Endothelial cell of umbilical vein (primary cell): ENCODE data around the gene LRRC7. TPM values are rescaled to one million over a fixed set of nuclear protein-coding genes. Genes with fewer than 3 reads are reported as not detected.

Experiments
- BruUV-seq: library from RNA; stranded (reverse); fragments of 400-500 nt; replicated peaks from 2 replicates; lab custom pipeline; 2021; lab: Mats Ljungman, UMichigan
- CTCF ChIA-PET: fragments of 300-600, 350-600 bp; sonication (Branson Sonifier 250); formaldehyde crosslinking; loops from one replicate; lab custom pipeline; 2021; ENCODE audit warnings: antibody characterized with exemption, inconsistent platforms; lab: Charles Lee
- POLR2A ChIA-PET: fragments of 300-600, 350-600 bp; sonication (Branson Sonifier 250); formaldehyde crosslinking; loops from one replicate; lab custom pipeline; 2021; ENCODE audit warnings: antibody characterized with exemption, inconsistent platforms; lab: Charles Lee
- DNase-seq: peaks from one replicate; pipeline ENCODE4 v3.0.0-alpha.2; 2011; ENCODE audit warnings: low read depth, low spot score
- FAIRE-seq: peaks from 2 replicates; lab custom pipeline; 2011; peaks lifted over from hg19 to GRCh38; lab: Jason Lieb, UNC
- H2AFZ ChIP-seq: 2 replicates; pipeline ENCODE4 v1.6.0; 2012; ENCODE audit warnings: low read depth, low read length, control low read depth, inconsistent platforms
- H3K27ac ChIP-seq: 2 replicates; pipeline ENCODE4 v1.5.1; 2011; ENCODE audit warnings: low read depth, mild to moderate bottlenecking, control low read depth, low read length, moderate library complexity; ENCODE audit not compliant: insufficient read depth
- H3K27me3 ChIP-seq, 2 experiments: 2 replicates each; pipeline versions ENCODE4 v1.6.0 to v1.6.1; 2011; ENCODE audit warnings: low read length in 2 of 2, mixed read lengths in 1 of 2; ENCODE audit not compliant: control insufficient read depth in 2 of 2, insufficient read depth in 2 of 2
- H3K36me3 ChIP-seq, 2 experiments: 2 replicates in 1 of 2; 3 replicates in 1 of 2; pipeline ENCODE4 v1.5.1; 2011; ENCODE audit warnings: low read length in 2 of 2, mild to moderate bottlenecking in 1 of 2, moderate library complexity in 1 of 2; ENCODE audit not compliant: control insufficient read depth in 2 of 2, insufficient read depth in 2 of 2; ENCODE audit errors: extremely low read depth in 1 of 2
- H3K4me1 ChIP-seq: 3 replicates; pipeline ENCODE4 v1.5.1; 2011; ENCODE audit warnings: mild to moderate bottlenecking, low read length; ENCODE audit not compliant: control insufficient read depth, insufficient read depth; ENCODE audit errors: extremely low read depth
- H3K4me2 ChIP-seq: 2 replicates; pipeline ENCODE4 v1.6.1; 2011; ENCODE audit warnings: low read length, control low read depth, mixed read lengths; ENCODE audit not compliant: insufficient read depth
- H3K4me3 ChIP-seq, 3 experiments: fragments of 200-600 bp in 1 of 3; sonication (generic), shearing (Covaris generic) in 1 of 3; replicated peaks in 1 of 3; 2 replicates each; pipeline ENCODE4 v1.5.1; 2011 to 2016; ENCODE audit warnings: control low read depth in 3 of 3, low read length in 3 of 3, mild to moderate bottlenecking in 2 of 3, inconsistent platforms in 1 of 3, low read depth in 1 of 3, moderate library complexity in 1 of 3; ENCODE audit not compliant: insufficient read depth in 1 of 3
- H3K79me2 ChIP-seq: 2 replicates; pipeline ENCODE4 v1.6.0; 2012; ENCODE audit warnings: low read length, inconsistent platforms; ENCODE audit not compliant: control insufficient read depth, insufficient read depth
- H3K9ac ChIP-seq: replicated peaks from 2 replicates; pipeline ENCODE3; 2011; ENCODE audit warnings: low read length, control low read depth; ENCODE audit not compliant: insufficient read depth; ENCODE audit errors: extremely low read depth
- H3K9me1 ChIP-seq: replicated peaks from 3 replicates; pipeline ENCODE4 v1.6.0; 2011; ENCODE audit warnings: mild to moderate bottlenecking, low read length; ENCODE audit not compliant: control insufficient read depth, insufficient read depth; ENCODE audit errors: extremely low read depth
- H3K9me3 ChIP-seq: replicated peaks from 2 replicates; pipeline ENCODE4 v1.5.1; 2012; ENCODE audit warnings: low read length, inconsistent platforms; ENCODE audit not compliant: control insufficient read depth, insufficient read depth
- H4K20me1 ChIP-seq: replicated peaks from 2 replicates; pipeline ENCODE3; 2011; ENCODE audit warnings: mild to moderate bottlenecking, low read length; ENCODE audit not compliant: control insufficient read depth, insufficient read depth; ENCODE audit errors: extremely low read depth
- EZH2 ChIP-seq: IDR thresholded peaks from 2 replicates; pipeline ENCODE4 v1.6.1; 2012; ENCODE audit warnings: borderline replicate concordance, low read depth, mild to moderate bottlenecking, moderate library complexity, low read length, inconsistent platforms; ENCODE audit not compliant: severe bottlenecking
- GATA2 ChIP-seq: IDR thresholded peaks from 2 replicates; pipeline ENCODE4 v1.7.0; 2011; ENCODE audit warnings: low read depth, mild to moderate bottlenecking, moderate library complexity, mixed read lengths, low read length; ENCODE audit not compliant: insufficient read length, insufficient read depth
- JUN ChIP-seq: IDR thresholded peaks from 2 replicates; pipeline ENCODE4 v1.6.1; 2011; ENCODE audit warnings: borderline replicate concordance, low read depth; ENCODE audit not compliant: insufficient read length, insufficient read depth
- MAX ChIP-seq: IDR thresholded peaks from 2 replicates; pipeline ENCODE4 v1.6.1; 2011; ENCODE audit not compliant: insufficient read depth, insufficient read length
- MYC ChIP-seq: IDR thresholded peaks from one replicate; pipeline ENCODE4 v1.6.1; 2011; ENCODE audit warnings: mild to moderate bottlenecking, low read depth, low read length
- POLR2A ChIP-seq: IDR thresholded peaks from 2 replicates; pipeline ENCODE4 v1.6.1; 2012; ENCODE audit warnings: low read depth, mild to moderate bottlenecking, control low read depth, low read length
- POLR2AphosphoS5 ChIP-seq: IDR thresholded peaks from 2 replicates; pipeline ENCODE4 v1.6.1; 2012; ENCODE audit warnings: low read depth, mild to moderate bottlenecking, control low read depth, low read length, moderate library complexity; ENCODE audit not compliant: insufficient read depth
- dilution Hi-C: fragments of 300-500 bp; cut with MboI; formaldehyde crosslinking; loops from one replicate; pipeline ENCODE4 v1.15.0; 2019; ENCODE audit warnings: low sequenced_read_pairs; ENCODE audit not compliant: extremely low pct_ligation_motif_present
- intact Hi-C: fragments of 100-400 bp; cut with micrococcal nuclease; formaldehyde crosslinking; loops from one replicate; pipeline ENCODE4 v1.10.0; 2022
- polyA plus RNA-seq, 4 experiments: library from polyadenylated mRNA; depleted of rRNA in 3 of 4; stranded (reverse) in 3 of 4; unstranded in 1 of 4; fragments of >200 nt; gene quantifications; 2 replicates each; pipeline versions ENCODE4 v1.2.1 to v1.2.3, GENCODE V29; 2011 to 2012; ENCODE audit warnings: missing spikeins in 1 of 4
- total RNA-seq: library from RNA; stranded (reverse); gene quantifications from 2 replicates; pipeline ENCODE4 v1.2.3, GENCODE V29; 2021
- TF ChIP-seq, protein P1 (sequence below), 2 donors: IDR thresholded peaks; 1 replicate in 1 of 2; 2 replicates in 1 of 2; pipeline ENCODE4 v1.5.1; 2011; ENCODE audit warnings: low read length in 2 of 2, mild to moderate bottlenecking in 2 of 2, moderate library complexity in 2 of 2, control low read depth in 1 of 2, inconsistent platforms in 1 of 2, low read depth in 1 of 2; ENCODE audit not compliant: insufficient read depth in 1 of 2; ENCODE audit errors: extremely low read depth in 1 of 2

The LRRC7 gene
- total and polyA plus RNA-seq, 2 donors (not counting 3 experiments of a cell fraction or from before 2014, with no cell fraction given) = 0.11 to 0.58 TPM

DNA sequence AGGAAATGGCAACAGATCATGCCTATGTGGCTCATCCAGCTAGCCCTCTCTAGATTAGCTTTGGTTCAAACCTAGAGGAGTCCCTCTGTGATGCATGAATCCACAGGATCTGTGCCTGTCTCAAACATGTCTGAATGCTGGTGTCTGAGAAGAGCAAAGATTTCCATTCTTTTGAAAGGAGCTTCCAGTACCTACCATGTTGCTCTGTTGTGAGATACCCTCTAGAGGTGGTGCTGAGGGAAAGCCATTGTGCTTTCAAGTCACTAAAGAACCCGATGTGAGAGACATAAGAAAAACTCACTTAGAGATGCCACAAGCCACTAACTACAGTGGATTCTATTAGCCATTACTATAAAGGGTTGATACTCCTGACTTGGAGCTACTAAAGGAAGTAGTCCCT is 534.1 kb downstream of the LRRC7 start:
- Histone ChIP-seq H2AFZ (no peak overlapping the region), H4K20me1 (no peaks in the 10 kb centered on the region), H3K4me2 (no peak overlapping the region), H3K9ac (no peak overlapping the region), H3K9me3 (no peaks in the 10 kb centered on the region), H3K79me2 (no peaks in the 10 kb centered on the region), H3K36me3 (no peaks in the 10 kb centered on the region), H3K4me1 (no peaks in the 10 kb centered on the region), H3K27me3 (no peaks in the 10 kb centered on the region), H3K27ac (no peak overlapping the region), H3K4me3 (no peak overlapping the region), H3K9me1 (no peaks in the 10 kb centered on the region)
- ChIA-PET CTCF (no interaction called here), POLR2A (no interaction called here)
- no peak for TF ChIP-seq JUN
- TF ChIP-seq MYC = no peak
- TF ChIP-seq, protein P1, sequence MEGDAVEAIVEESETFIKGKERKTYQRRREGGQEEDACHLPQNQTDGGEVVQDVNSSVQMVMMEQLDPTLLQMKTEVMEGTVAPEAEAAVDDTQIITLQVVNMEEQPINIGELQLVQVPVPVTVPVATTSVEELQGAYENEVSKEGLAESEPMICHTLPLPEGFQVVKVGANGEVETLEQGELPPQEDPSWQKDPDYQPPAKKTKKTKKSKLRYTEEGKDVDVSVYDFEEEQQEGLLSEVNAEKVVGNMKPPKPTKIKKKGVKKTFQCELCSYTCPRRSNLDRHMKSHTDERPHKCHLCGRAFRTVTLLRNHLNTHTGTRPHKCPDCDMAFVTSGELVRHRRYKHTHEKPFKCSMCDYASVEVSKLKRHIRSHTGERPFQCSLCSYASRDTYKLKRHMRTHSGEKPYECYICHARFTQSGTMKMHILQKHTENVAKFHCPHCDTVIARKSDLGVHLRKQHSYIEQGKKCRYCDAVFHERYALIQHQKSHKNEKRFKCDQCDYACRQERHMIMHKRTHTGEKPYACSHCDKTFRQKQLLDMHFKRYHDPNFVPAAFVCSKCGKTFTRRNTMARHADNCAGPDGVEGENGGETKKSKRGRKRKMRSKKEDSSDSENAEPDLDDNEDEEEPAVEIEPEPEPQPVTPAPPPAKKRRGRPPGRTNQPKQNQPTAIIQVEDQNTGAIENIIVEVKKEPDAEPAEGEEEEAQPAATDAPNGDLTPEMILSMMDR (IDR thresholded peaks at IDR 0.05; ENCODE audit: extremely low read depth in 1 of 2, insufficient read depth in 1 of 2, low read depth in 1 of 2, low read length in 2 of 2) = no peak
- TF ChIP-seq GATA2 = no peak
- TF ChIP-seq EZH2 = no peak
- TF ChIP-seq POLR2AphosphoS5 = no peak
- no peak for TF ChIP-seq MAX
- no peak for TF ChIP-seq POLR2A
- intact Hi-C loops = no loop called here
- dilution Hi-C loops = no loop called here
- FAIRE-seq = no peak
- no peak for DNase-seq
- BruUV-seq = no TSS peak
